ENCODE measurements around the gene PYHIN1. TPM values are rescaled to one million over a fixed set of nuclear protein-coding genes. Genes with fewer than 3 reads are reported as not detected.

PYHIN1 gene
- total and polyA plus RNA-seq, 2 experiments from 2014 or later = not detected

DNA sequence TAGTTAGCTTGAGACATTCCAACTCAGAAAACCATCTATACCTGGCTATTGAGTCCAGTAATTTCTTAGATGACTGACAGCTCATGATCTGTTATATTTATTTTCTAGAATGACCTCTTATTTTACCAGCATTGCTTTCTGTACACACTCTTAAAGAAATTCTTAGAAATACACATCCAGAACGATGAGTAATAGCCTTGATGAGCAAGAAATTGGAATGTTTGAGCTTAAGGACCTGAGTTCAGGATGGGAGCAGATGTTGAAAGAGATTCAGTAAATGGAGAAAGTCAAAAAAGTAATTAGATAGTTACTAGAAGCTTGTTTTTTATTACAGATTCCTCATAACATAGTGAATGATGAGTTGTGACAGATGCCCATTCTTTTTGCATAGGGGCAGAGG is 11.7 kb downstream of the PYHIN1 start:
- no peaks in the 10 kb centered on the region for H3K27me3 ChIP-seq (ENCODE audit: insufficient read depth)
- TF ChIP-seq, protein P1, sequence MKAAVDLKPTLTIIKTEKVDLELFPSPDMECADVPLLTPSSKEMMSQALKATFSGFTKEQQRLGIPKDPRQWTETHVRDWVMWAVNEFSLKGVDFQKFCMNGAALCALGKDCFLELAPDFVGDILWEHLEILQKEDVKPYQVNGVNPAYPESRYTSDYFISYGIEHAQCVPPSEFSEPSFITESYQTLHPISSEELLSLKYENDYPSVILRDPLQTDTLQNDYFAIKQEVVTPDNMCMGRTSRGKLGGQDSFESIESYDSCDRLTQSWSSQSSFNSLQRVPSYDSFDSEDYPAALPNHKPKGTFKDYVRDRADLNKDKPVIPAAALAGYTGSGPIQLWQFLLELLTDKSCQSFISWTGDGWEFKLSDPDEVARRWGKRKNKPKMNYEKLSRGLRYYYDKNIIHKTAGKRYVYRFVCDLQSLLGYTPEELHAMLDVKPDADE (IDR thresholded peaks at IDR 0.05) = no peak
- Mint-ChIP-seq H3K4me1 (no peaks in the 10 kb centered on the region), H3K36me3 (ENCODE audit: low read depth) (no peaks in the 10 kb centered on the region), H3K4me3 (no peak overlapping the region), H3K27ac (no peak overlapping the region), H3K27me3 (ENCODE audit: insufficient read depth, low read depth, poor library complexity) (no peaks in the 10 kb centered on the region), H3K9me3 (0 out of 3 replicates have a peak, but pooled peaks cover 3% of the 10 kb centered on the region)
- no peaks in the 10 kb centered on the region for H3F3A ChIP-seq (replicated peaks; ENCODE audit: low read depth)
- no peak overlapping the region for H2AFZ ChIP-seq
- no peaks in the 10 kb centered on the region for H3K36me3 ChIP-seq (ENCODE audit: insufficient read depth)
- ATAC-seq = no peak
- H3K4me2 ChIP-seq = no peak overlapping the region
- H3K4me3 ChIP-seq = no peak overlapping the region
- no peaks in the 10 kb centered on the region for H4K20me1 ChIP-seq (replicated peaks; ENCODE audit: insufficient read depth)
- no peak overlapping the region for H3K27ac ChIP-seq (ENCODE audit: low read depth)
- no peaks in the 10 kb centered on the region for H3K9me2 ChIP-seq (ENCODE audit: insufficient read depth)
- no peak for DNase-seq (ENCODE audit: low spot score)
- no peaks in the 10 kb centered on the region for H3K79me2 ChIP-seq (replicated peaks; ENCODE audit: insufficient read depth)
- H3K4me1 ChIP-seq (ENCODE audit: insufficient read depth) = no peaks in the 10 kb centered on the region

DNA sequence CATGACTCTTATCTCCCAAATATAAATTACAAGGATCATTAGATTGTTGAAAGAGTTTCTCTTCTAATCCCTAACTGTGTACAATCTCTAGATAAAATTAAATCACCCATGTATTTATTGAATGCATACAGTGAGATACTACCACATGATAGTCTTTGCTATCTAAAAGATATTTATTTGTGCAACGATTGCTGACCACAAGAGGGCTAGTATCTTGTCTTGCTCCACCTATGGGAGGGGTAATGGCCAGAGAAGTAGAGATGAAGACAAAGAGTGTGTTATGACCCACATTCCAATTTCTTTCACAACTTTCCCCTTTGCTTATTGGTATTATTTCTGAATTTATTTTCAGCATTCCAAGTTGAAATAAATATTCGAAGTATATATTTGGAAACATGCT is 13.7 kb downstream of the PYHIN1 start:
- no peak overlapping the region for H2AFZ ChIP-seq
- H3F3A ChIP-seq (replicated peaks; ENCODE audit: low read depth) = no peaks in the 10 kb centered on the region
- H3K4me3 ChIP-seq = no peak overlapping the region
- DNase-seq (ENCODE audit: low spot score) (no peak), ATAC-seq (no peak)
- no peaks in the 10 kb centered on the region for H3K36me3 ChIP-seq (ENCODE audit: insufficient read depth)
- H3K27ac ChIP-seq (ENCODE audit: low read depth) = no peak overlapping the region
- no peaks in the 10 kb centered on the region for H4K20me1 ChIP-seq (replicated peaks; ENCODE audit: insufficient read depth)
- H3K27me3 Mint-ChIP-seq (ENCODE audit: insufficient read depth, low read depth, poor library complexity) = no peaks in the 10 kb centered on the region
- H3K4me1 Mint-ChIP-seq = no peaks in the 10 kb centered on the region
- H3K4me2 ChIP-seq = no peak overlapping the region
- H3K79me2 ChIP-seq (replicated peaks; ENCODE audit: insufficient read depth) = no peaks in the 10 kb centered on the region
- 0 out of 3 replicates have a peak, but pooled peaks cover 3% of the 10 kb centered on the region for H3K9me3 Mint-ChIP-seq
- H3K4me3 Mint-ChIP-seq = no peak overlapping the region
- TF ChIP-seq, protein P2, sequence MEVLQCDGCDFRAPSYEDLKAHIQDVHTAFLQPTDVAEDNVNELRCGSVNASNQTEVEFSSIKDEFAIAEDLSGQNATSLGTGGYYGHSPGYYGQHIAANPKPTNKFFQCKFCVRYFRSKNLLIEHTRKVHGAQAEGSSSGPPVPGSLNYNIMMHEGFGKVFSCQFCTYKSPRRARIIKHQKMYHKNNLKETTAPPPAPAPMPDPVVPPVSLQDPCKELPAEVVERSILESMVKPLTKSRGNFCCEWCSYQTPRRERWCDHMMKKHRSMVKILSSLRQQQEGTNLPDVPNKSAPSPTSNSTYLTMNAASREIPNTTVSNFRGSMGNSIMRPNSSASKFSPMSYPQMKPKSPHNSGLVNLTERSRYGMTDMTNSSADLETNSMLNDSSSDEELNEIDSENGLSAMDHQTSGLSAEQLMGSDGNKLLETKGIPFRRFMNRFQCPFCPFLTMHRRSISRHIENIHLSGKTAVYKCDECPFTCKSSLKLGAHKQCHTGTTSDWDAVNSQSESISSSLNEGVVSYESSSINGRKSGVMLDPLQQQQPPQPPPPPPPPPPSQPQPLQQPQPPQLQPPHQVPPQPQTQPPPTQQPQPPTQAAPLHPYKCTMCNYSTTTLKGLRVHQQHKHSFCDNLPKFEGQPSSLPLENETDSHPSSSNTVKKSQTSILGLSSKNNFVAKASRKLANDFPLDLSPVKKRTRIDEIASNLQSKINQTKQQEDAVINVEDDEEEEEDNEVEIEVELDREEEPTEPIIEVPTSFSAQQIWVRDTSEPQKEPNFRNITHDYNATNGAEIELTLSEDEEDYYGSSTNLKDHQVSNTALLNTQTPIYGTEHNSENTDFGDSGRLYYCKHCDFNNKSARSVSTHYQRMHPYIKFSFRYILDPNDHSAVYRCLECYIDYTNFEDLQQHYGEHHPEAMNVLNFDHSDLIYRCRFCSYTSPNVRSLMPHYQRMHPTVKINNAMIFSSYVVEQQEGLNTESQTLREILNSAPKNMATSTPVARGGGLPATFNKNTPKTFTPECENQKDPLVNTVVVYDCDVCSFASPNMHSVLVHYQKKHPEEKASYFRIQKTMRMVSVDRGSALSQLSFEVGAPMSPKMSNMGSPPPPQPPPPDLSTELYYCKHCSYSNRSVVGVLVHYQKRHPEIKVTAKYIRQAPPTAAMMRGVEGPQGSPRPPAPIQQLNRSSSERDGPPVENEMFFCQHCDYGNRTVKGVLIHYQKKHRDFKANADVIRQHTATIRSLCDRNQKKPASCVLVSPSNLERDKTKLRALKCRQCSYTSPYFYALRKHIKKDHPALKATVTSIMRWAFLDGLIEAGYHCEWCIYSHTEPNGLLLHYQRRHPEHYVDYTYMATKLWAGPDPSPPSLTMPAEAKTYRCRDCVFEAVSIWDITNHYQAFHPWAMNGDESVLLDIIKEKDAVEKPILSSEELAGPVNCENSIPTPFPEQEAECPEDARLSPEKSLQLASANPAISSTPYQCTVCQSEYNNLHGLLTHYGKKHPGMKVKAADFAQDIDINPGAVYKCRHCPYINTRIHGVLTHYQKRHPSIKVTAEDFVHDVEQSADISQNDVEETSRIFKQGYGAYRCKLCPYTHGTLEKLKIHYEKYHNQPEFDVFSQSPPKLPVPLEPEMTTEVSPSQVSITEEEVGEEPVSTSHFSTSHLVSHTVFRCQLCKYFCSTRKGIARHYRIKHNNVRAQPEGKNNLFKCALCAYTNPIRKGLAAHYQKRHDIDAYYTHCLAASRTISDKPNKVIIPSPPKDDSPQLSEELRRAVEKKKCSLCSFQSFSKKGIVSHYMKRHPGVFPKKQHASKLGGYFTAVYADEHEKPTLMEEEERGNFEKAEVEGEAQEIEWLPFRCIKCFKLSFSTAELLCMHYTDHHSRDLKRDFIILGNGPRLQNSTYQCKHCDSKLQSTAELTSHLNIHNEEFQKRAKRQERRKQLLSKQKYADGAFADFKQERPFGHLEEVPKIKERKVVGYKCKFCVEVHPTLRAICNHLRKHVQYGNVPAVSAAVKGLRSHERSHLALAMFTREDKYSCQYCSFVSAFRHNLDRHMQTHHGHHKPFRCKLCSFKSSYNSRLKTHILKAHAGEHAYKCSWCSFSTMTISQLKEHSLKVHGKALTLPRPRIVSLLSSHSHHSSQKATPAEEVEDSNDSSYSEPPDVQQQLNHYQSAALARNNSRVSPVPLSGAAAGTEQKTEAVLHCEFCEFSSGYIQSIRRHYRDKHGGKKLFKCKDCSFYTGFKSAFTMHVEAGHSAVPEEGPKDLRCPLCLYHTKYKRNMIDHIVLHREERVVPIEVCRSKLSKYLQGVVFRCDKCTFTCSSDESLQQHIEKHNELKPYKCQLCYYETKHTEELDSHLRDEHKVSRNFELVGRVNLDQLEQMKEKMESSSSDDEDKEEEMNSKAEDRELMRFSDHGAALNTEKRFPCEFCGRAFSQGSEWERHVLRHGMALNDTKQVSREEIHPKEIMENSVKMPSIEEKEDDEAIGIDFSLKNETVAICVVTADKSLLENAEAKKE (CRISPR knock-in tag; IDR thresholded peaks at IDR 0.05) = no peak
- TF ChIP-seq NANOG (IDR thresholded peaks at IDR 0.05; ENCODE audit: borderline replicate concordance) = no peak
- no peak for TF ChIP-seq STAT1 (IDR thresholded peaks at IDR 0.05; ENCODE audit: unreplicated experiment)
- TF ChIP-seq, protein P3, sequence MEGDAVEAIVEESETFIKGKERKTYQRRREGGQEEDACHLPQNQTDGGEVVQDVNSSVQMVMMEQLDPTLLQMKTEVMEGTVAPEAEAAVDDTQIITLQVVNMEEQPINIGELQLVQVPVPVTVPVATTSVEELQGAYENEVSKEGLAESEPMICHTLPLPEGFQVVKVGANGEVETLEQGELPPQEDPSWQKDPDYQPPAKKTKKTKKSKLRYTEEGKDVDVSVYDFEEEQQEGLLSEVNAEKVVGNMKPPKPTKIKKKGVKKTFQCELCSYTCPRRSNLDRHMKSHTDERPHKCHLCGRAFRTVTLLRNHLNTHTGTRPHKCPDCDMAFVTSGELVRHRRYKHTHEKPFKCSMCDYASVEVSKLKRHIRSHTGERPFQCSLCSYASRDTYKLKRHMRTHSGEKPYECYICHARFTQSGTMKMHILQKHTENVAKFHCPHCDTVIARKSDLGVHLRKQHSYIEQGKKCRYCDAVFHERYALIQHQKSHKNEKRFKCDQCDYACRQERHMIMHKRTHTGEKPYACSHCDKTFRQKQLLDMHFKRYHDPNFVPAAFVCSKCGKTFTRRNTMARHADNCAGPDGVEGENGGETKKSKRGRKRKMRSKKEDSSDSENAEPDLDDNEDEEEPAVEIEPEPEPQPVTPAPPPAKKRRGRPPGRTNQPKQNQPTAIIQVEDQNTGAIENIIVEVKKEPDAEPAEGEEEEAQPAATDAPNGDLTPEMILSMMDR (conservative IDR thresholded peaks at IDR 0.05; ENCODE audit: low read depth in 2 of 2) = peak; percentile 33 to 38; a peak in 3 of 4 replicates
- TF ChIP-seq, protein P1 (IDR thresholded peaks at IDR 0.05) = no peak
- TF ChIP-seq EZH2phosphoT487 (IDR thresholded peaks at IDR 0.05; ENCODE audit: unreplicated experiment) = no peak
- H3K27ac Mint-ChIP-seq = no peak overlapping the region
- 0 out of 2 replicates have a peak, but pooled peaks cover 6% of the 10 kb centered on the region for H3K9me2 ChIP-seq (ENCODE audit: insufficient read depth)
- no peaks in the 10 kb centered on the region for H3K27me3 ChIP-seq (ENCODE audit: insufficient read depth)
- H3K4me1 ChIP-seq (ENCODE audit: insufficient read depth) = no peaks in the 10 kb centered on the region
- H3K36me3 Mint-ChIP-seq (ENCODE audit: low read depth) = no peaks in the 10 kb centered on the region
